B cell (primary cell): ENCODE results near the gene ARHGAP26.

ENCODE experiments used
- EZH2 ChIP-seq: IDR thresholded peaks from 2 replicates; pipeline ENCODE4 v1.6.1; 2012; ENCODE audit warnings: borderline replicate concordance, low read depth, mild to moderate bottlenecking, moderate library complexity, low read length; ENCODE audit not compliant: insufficient read depth, poor library complexity, severe bottlenecking
- TF ChIP-seq, protein P1 (sequence below): fragments of 200-600 bp; IDR thresholded peaks from one replicate; pipeline ENCODE4 v1.8.0; 2022; ENCODE audit warnings: antibody characterized with exemption, mild to moderate bottlenecking

DNA sequence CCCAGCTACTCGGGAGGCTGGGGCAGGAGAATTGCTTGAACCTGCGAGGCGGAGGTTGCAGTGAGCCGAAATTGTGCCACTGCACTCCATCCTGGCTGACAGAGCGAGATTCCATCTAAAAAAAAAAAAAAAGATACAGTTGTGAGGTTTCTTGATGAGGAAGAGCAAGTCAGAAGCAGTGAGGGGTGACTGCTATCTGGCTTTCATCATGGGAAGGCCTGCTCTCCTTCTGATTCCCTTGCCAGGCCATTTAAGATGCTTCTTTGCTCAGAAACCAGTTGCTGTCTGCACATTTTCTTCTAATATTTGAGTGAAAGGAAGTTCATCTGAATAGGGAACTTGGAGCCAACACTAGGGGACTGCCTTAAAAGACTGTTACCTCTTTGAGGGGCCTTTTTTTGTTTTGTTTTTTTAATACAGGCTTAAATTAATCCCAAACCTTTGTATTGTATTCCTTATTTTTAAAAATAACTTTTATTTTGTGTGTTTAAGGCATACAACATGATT is 201.9 kb downstream of the ARHGAP26 start:
- TF ChIP-seq, protein P1, sequence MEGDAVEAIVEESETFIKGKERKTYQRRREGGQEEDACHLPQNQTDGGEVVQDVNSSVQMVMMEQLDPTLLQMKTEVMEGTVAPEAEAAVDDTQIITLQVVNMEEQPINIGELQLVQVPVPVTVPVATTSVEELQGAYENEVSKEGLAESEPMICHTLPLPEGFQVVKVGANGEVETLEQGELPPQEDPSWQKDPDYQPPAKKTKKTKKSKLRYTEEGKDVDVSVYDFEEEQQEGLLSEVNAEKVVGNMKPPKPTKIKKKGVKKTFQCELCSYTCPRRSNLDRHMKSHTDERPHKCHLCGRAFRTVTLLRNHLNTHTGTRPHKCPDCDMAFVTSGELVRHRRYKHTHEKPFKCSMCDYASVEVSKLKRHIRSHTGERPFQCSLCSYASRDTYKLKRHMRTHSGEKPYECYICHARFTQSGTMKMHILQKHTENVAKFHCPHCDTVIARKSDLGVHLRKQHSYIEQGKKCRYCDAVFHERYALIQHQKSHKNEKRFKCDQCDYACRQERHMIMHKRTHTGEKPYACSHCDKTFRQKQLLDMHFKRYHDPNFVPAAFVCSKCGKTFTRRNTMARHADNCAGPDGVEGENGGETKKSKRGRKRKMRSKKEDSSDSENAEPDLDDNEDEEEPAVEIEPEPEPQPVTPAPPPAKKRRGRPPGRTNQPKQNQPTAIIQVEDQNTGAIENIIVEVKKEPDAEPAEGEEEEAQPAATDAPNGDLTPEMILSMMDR = no peak
- no peak for TF ChIP-seq EZH2
